Measurements from ENCODE around the gene WDR13. TPM values are rescaled to one million over a fixed set of nuclear protein-coding genes. Genes with fewer than 3 reads are reported as not detected.

WDR13 gene
- total RNA-seq, 1 donor from 2014 or later = 170 TPM

DNA sequence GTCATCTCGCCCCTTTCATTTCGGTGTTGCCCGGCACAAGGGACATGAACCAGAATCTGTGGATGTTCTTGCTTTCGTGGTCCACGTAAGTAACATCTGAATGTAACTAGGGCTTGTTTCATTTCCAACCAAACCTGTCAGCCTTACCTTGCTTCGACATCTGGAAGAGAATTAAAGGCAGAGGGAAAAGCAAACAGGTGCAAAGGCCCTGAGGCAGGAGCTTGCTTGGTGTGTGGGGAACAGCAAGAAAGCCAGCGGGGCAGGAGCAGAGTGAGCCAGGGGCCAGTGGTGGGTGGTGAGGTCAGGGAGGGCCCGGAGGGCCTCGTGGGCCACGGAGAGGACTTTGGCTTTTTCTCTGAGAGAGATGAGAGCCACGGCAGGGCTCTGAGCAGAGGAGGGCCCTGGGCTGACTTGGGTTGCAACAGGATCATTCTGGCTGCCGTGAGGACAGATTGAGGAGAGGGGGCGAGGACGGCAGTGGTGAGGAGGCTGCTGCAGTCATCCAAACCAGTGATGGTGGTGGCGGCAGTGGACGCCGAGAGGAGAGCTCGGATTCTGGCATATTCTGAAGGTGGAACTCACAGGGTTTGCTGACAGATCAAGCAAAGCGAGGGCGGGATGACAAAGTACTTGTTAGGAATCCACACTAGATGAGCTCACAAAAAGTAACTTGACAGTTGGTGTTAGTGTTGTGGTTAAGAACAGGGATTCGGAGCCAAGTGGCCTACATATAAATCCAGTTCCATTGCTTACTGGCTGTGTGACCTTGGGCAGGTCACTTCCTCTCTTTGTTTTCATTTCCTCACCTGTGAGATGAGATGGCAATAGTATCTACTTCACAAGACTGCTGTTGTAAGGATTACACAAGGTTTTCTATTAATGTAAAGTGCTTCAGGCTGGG lies 6.8 kb upstream of the WDR13 start:
- DNase-seq (ENCODE audit: low spot score) = no peak
- intact Hi-C loops (cut with DNase I) = no loop called here

- intact Hi-C loops (cut with DNase I) = no loop called here
- no peak for DNase-seq (ENCODE audit: low spot score)
These were observed 6.0 kb upstream of the WDR13 start for GRCh38 chrX:48591255-48591791.

DNA sequence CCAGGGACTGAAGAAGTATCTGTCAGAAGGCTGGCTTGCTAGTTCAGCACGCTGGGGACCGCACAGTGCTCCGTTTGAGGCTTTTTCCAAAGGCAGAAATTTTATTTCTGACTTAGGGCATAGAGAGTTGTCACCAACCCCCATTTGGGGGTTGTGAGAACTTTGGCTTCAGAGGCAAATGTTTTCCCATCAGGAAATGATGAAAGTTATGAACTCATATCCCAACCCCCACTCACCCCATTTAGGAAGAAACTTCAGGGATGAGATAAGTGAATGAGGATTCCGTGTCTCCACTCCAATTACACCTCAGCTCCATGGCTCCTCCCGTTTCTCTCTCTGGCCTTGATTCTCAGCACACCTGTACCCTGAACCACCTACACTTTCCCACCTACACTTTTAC lies 4.3 kb upstream of the WDR13 start:
- DNase-seq (ENCODE audit: low spot score) = no peak
- intact Hi-C loops (cut with DNase I) = no loop called here

- DNase-seq (ENCODE audit: low spot score) = no peak
- intact Hi-C loops (cut with DNase I) = no loop called here
These were observed 1.4 kb upstream of the WDR13 start for GRCh38 chrX:48595929-48596328.

- intact Hi-C loops (cut with DNase I) = no loop called here
- DNase-seq (ENCODE audit: low spot score) = no peak
These were observed 1.3 kb downstream of the WDR13 start for GRCh38 chrX:48598614-48599013.

- intact Hi-C loops (cut with DNase I) = no loop called here
- no peak for DNase-seq (ENCODE audit: low spot score)
These were observed 2.0 kb downstream of the WDR13 start for GRCh38 chrX:48599341-48599740.

DNA sequence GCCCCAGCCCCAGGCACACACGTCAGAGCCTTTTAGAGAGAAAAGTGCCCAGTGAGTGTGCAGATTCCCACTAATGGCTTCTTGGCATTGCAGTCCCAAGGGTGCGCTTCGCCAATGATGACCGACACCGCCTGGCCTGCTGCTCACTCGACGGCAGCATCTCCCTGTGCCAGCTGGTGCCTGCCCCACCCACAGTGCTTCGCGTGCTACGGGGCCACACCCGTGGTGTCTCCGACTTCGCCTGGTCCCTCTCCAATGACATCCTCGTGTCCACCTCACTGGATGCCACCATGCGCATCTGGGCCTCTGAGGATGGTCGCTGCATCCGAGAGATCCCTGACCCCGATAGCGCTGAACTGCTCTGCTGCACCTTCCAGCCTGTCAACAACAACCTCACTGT lies 2.9 kb downstream of the WDR13 start:
- no peak for DNase-seq (ENCODE audit: low spot score)
- intact Hi-C loops (cut with DNase I) = no loop called here

DNA sequence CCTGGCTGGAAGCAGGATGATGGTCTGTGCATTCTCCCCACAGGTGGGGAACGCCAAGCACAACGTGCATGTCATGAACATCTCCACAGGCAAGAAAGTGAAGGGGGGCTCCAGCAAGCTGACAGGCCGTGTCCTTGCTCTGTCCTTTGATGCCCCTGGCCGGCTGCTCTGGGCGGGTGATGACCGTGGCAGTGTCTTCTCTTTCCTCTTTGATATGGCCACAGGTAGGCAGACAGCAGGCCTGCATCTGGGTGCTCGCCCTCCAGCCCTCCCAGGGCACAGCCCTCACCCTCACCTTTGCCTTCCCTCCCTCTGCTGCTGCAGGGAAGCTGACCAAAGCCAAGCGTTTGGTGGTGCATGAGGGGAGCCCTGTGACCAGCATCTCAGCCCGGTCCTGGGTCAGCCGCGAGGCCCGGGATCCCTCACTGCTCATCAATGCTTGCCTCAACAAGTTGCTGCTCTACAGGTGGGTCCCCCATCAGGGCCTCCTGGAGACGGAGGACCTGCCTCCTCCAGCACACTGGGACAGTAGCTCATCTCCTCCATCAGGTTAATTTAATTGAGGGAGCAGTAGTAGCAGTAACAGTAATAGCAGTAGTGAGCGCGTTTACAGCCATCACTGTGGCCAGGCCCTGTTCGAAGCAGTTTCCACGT lies 4.6 kb downstream of the WDR13 start:
- intact Hi-C loops (cut with DNase I) = no loop called here

DNA sequence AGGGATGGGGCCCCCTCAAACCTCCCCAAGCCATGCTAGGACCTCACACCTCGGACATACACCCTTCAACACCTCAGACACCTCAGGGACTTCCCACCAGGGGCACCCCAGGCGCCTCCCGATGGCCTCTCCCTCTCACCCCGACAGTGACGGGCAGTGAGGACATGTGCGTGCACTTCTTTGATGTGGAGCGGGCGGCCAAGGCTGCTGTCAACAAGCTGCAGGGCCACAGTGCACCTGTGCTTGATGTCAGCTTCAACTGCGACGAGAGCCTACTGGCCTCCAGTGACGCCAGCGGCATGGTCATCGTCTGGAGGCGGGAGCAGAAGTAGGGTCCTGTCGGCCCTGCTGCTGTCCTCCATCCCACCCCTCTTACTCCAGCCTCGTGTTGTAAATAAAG lies 7.4 kb downstream of the WDR13 start:
- intact Hi-C loops (cut with DNase I) = no loop called here
- DNase-seq (ENCODE audit: low spot score) = no peak

More for the DNA sequence above, 4.6 kb downstream of the WDR13 start:
- no peak for DNase-seq (ENCODE audit: low spot score)

DNA sequence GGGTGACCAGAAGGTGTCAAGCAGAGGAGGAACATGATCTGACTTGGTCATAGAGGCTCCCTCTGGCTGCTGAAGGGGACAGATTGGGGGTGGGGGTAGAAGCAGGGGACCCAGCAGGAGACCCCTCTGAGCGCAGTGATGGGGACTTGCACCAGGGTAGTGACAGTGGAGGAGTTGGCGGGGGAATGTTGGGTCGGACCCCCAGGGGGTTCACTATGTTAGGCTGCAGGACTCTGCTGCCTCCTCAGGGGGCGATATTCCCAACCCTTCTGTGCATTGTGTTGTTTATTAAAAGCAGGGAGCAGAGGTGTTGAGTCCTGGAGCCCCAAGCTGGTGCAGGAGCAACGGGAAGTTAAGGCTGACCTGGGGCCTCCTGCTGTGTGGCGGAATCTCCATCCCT lies 8.8 kb downstream of the WDR13 start:
- intact Hi-C loops (cut with DNase I) = no loop called here
- no peak for DNase-seq (ENCODE audit: low spot score)

DNA sequence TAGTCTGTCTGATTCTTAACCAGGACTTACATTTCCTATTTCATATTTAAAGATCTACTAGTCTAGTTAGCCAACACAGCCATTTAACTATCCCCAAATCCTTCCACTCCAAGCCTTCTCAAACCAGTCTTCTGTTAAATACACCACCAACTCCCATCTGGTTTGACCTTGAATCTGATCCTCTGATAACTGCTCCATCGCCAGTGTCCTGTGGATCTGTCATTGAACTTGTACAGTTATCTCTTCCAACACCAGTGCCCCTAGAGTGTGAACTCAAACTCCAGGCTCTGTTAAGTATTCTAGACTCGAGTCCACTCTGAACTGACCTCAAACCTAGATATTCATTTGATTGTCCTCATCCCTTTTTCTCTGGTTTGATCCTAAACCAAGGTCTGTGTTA lies 14.4 kb downstream of the WDR13 start:
- no peak for DNase-seq (ENCODE audit: low spot score)

GRCh38 chrX:48613502-48614160 lies 16.3 kb downstream of the WDR13 start:
- intact Hi-C loops (cut with DNase I) = no loop called here
- DNase-seq (ENCODE audit: low spot score) = no peak

More for the DNA sequence above, 14.4 kb downstream of the WDR13 start:
- intact Hi-C loops (cut with DNase I) = no loop called here

GRCh38 chrX:48616576-48616975 lies 19.3 kb downstream of the WDR13 start:
- DNase-seq (ENCODE audit: low spot score) = peak; percentile 71
- intact Hi-C loops (cut with DNase I) = no loop called here

- DNase-seq (ENCODE audit: low spot score) = peak; percentile 49
- intact Hi-C loops (cut with DNase I) = no loop called here
These were observed 20.4 kb downstream of the WDR13 start for GRCh38 chrX:48617542-48618340.

DNA sequence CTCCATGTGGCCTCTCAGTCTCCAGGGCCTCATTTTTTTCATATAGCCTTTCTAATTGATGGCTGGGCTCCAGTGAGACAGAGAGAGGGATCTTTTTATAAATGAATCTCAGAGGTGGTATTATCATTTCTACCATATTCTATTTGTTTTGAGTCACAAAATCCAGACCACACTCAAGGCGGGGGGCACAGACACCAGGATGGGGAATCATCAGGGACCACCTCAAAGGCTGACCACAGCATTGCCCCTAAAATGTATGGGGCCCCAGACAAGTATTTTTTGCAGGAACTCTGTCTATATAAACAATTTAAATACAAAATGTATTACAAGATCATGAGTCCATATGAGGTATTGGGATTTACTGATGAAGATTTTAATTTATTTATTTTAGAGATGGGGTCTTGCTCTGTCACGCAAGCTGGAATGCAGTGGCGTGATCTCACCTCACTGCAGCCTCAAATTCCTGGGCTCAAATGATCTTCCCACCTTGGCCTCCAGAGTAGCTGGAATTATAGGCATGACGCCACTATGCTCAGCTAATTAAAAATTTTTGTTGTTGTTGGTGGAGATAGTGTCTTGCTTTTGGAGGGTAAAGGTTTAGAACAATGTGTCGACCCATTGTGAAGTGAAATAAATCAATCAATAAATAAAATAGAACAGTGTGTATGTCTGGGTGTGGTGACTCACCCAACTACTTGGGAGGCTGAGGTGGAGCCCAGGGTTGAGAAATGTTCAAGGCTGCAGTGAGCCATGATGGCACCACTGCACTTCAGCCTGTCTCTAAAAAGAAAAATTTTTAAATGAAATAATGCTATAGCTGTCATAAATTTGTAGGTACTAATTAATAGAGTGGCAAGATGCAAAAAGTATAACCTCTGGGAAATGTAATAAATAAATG lies 29.4 kb downstream of the WDR13 start:
- no peak for DNase-seq (ENCODE audit: low spot score)
- intact Hi-C loops (cut with DNase I) = no loop called here

DNA sequence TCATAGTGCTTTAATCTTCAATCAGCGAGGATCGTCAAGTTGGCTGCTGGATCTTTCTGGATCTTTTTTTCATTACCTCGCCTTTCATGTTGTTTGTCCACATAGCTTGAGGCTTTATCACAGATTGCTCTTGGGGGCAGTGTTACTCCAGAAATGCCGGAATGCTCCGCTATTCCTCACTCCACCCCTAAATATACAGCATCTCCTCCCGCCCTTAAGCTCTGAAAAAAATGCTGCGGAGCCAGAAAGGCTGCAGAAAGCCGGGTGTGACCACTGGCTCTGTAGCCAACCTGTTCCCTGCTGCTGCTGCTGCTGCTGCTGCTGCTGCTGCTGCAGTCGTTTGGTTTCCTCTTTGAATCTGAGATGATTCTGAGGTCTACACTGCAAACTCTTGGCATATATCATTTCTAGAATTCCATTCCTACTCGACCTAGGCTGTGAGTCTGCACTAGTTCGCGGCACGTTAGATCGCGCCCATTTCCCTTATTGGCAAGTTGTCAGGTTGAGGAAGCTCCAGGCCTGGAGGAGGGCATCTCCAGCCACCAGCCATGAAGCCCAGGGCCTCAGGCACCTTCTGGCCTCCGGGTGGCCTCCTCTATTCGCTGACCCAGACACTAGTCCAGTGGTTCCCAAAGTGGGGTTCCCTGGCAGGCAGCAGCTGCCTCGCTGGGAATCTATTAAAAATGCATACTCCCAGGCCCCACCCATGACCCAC lies 34.2 kb downstream of the WDR13 start:
- DNase-seq (ENCODE audit: low spot score) = peak; percentile 76
- intact Hi-C loops (cut with DNase I) = no loop called here

GRCh38 chrX:48632207-48632606 lies 34.9 kb downstream of the WDR13 start:
- DNase-seq (ENCODE audit: low spot score) = no peak
- intact Hi-C loops (cut with DNase I) = no loop called here

- intact Hi-C loops (cut with DNase I) = no loop called here
- no peak for DNase-seq (ENCODE audit: low spot score)
These were observed 39.0 kb downstream of the WDR13 start for GRCh38 chrX:48636301-48636700.

All from cardiac septum (tissue), 1 donor.